GM12873 (cell line): ENCODE data around the gene MAP7D2.

Experiments used
- TF ChIP-seq, protein P1 (sequence below): IDR thresholded peaks from 2 replicates; pipeline ENCODE4 v1.5.1; 2012; ENCODE audit warnings: low read depth, mild to moderate bottlenecking, moderate library complexity, low read length, control low read depth; ENCODE audit not compliant: insufficient read depth; ENCODE audit errors: missing control alignments

MAP7D2 gene

DNA sequence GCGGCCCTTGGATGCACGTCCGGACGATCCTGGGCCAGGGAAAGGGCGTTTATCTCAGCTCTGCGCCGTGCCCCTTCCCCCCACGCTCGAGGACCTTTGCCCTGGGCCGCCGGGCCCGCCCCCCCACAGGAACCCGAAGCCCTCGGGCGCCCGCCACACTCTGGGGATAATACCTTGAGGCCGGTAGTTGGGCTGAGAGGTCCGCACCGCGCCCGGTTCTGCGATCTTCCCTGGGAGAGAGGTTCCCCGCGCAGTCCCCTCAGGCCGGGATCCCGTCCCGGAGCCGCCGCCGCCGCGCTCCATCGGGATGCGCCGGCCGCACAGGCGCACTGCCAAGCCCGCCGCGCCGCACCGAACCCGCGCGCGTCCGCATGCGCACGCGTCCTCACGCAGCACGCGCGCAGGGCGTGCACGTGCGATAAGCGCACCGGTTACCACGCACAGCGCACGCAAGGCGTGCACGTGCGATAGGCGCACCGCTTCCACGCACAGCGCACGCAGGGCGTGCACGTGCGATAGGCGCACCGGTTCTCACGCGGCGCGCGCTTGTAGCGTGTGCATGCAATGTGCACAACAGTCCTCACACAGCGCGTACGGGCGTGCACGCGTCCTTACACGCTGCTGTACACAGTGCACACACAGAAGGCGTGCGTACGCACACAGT, at the start of gene MAP7D2:
Gene MAP7D2 (minus strand): TSS at position 331 of the 664 bp plus-strand sequence. CDS start 28 bp downstream, at position 303.
- TF ChIP-seq, protein P1, sequence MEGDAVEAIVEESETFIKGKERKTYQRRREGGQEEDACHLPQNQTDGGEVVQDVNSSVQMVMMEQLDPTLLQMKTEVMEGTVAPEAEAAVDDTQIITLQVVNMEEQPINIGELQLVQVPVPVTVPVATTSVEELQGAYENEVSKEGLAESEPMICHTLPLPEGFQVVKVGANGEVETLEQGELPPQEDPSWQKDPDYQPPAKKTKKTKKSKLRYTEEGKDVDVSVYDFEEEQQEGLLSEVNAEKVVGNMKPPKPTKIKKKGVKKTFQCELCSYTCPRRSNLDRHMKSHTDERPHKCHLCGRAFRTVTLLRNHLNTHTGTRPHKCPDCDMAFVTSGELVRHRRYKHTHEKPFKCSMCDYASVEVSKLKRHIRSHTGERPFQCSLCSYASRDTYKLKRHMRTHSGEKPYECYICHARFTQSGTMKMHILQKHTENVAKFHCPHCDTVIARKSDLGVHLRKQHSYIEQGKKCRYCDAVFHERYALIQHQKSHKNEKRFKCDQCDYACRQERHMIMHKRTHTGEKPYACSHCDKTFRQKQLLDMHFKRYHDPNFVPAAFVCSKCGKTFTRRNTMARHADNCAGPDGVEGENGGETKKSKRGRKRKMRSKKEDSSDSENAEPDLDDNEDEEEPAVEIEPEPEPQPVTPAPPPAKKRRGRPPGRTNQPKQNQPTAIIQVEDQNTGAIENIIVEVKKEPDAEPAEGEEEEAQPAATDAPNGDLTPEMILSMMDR: no peak

DNA sequence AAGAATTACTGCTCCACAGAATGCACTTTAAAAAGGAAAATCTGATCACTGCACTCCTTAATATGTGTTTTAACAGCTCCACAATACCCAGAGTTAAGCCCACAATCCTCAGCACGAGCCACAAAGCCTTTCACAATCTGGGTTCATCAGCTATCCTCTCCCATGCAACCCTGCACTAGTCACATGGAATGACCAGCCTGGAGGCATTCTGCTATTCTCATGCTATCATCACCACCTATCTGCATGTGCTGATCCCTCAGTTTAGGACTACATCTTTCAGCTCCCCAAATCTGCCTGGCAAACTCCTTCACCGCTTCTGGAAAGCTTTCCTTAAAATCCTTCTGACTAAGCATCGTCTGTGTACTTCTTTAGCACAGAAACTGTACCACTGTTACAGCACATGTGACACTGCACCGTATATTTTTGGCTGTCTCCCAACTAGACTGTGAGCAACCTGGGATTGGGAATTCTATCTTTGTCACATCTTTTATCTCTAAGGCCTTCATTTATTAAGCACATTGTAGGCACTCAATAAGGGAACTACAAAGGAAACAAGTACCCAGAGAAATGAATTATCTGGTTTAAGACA, 43.2 kb upstream of the MAP7D2 start:
- TF ChIP-seq, protein P1: no peak

DNA sequence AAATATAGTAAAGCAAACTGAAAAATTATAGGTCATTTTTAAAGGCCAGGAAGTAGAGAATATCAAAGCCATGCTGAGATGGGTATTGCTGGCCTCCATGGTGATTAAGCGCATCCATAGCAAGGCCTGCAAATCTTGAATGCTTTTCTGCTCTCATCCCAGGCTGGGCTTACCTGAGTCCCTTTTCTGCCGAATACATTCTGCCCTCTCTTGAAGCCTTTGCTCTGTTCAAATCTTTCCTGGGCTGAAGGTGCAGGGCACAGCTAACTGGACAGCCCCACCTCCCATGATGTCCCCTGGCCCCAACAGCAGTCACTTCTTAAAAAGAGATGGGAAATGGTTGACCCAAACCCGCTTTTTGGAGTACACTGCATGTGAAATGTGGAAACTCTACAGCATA, 35.0 kb upstream of the MAP7D2 start:
- TF ChIP-seq, protein P1: no peak

DNA sequence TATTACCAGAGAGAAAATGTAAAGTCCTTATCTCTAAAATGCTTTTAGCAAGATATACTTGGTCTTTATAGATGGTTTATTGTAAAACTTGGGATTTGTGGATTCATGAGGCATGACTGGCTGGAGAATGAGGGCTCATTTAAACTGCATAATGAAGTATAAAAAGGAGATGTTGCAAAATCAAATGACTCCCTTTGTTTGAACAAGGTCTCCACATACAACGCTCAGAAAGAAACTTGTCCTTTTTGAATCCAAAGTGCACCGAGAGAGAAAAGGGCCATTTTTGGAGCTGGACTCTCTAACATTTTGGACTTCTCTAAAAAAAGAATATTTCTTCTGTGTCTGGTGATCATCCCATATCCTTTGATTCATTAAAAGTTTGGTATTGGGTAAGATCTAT, 32.6 kb upstream of the MAP7D2 start:
- TF ChIP-seq, protein P1: no peak

DNA sequence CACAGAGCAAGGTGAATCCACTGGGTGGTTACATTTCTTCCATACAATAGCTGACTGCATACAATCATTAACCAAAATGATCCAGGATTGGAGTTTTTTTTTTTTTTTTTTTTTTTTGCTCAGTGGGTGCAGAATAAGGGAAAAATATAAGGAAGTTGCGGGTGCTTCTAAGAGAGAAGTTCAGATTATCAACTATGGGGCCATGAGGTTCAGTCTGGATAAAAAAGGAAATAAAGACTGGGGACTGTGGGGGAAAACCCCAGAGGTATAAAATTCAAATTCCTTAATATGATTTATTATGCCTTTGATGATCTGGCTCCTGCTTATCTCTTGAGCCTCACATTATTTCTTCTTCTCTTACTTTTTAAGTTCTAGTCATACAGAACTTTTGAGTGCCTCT, 30.9 kb upstream of the MAP7D2 start:
- TF ChIP-seq, protein P1: no peak

DNA sequence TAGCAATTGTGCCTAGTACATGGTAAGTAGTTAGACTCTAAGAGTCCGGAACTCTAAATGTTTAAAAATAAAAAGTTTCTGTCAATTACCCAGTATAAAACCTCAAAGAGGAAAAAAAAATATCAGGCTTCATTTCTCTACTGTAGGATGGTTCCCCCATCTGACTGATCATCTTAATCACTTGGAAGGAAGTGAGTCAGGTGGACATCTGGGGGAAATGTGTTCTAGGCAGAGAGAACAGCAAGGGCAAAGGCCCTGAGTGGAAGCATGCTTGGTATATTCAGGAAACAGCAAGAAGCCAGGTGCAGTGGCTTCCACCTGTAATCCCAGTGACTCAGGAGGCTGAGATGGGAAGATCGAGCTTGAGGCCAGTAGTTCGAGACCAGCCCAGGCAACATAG, 27.8 kb upstream of the MAP7D2 start:
- TF ChIP-seq, protein P1: no peak

DNA sequence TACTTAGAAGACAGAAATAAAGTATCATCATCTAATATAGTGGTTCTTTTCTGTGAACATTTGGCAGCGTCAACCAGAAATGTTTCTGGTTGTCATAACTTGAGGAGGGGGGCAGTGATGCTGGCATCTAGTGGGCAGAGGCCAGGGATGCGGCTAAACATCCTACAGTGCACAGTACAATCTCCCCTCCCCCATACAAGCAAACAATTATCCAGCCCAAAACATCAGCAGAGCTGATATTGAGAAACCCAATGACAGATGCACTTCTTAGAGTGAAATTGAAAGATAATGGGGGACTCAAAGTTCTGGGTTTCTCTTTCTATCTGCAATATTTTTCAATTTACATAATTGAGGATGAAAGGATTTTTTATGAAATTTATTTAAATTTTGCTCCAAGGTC, 26.9 kb upstream of the MAP7D2 start:
- TF ChIP-seq, protein P1: no peak
